ENCODE data around the gene PPP2R5D.

DNA sequence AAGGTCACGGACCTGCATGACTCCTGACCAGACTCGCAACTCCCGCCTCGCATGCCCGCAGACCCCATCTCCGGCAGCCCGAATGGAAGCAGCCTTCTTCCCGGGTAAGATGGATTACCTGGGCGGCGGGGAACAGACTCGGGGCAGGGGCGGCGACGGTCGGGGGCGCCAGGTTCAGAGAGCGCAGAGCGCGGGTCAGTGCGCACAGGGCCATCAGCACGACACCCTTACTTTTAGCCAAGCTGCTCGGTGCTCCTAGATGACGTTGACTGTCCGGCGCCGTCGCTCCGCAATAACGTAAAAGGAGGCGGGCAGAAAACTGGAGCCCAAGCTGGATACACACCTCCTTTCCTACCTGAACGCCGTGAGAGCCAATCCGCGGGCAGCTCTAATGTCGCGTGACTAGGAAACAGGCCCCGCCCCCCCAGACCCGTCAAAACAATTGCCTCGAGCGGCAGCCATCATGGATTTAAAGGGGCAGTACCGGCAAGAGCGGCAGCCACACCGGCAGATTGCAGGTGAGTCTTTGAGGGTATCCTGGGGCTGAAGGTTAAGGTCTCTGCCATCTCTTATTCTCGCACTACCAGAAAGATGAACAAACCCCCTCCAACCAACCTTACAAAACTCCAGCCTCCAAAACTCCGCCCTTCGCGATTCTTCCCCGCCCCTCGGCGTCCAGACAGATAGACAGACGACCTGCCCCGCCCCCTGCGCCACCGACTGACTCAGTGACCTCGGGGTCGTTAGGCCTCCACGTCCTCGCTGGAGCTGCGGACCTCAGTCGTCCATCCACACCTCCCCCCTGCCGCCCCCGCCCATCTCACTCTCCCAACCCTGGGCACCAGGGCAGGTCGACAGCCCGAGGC, 75.0 kb downstream of the PPP2R5D start, which contains the start of the genes KLC4 and MRPL2:
- no peak for TF ChIP-seq CTCF (IDR thresholded peaks at IDR 0.05; ENCODE audit: low read depth, low read length)
- TF ChIP-seq EZH2phosphoT487 (IDR thresholded peaks at IDR 0.05; ENCODE audit: low read depth) = no peak
